K562 (cell line): ENCODE data around the gene NOTCH2NLA.
"Not testable (repeated sequence)": the region's sequence is repeated elsewhere in the genome, so short reads cannot be mapped to it uniquely, and the experiment has no call there.

Experiments used
- DNMT1 ChIP-seq: fragments of 450-650 bp; IDR thresholded peaks from 2 replicates; pipeline ENCODE4 v1.6.1; 2016; ENCODE audit warnings: antibody characterized with exemption, mild to moderate bottlenecking
- FOXJ3 ChIP-seq: sonication (generic); formaldehyde crosslinking; IDR thresholded peaks from 2 replicates; pipeline ENCODE4 v1.4.0; 2020; ENCODE audit warnings: mild to moderate bottlenecking, missing genetic modification reagents
- FOXM1 ChIP-seq, 2 experiments: fragments of 450-650 bp in 1 of 2; sonication (generic) in 1 of 2; formaldehyde crosslinking in 1 of 2; IDR thresholded peaks; 2 replicates each; pipeline versions ENCODE4 v1.6.1 to v1.9.0; 2017 to 2022; ENCODE audit warnings: low read depth in 2 of 2, mild to moderate bottlenecking in 2 of 2, missing genetic modification reagents in 1 of 2, moderate library complexity in 1 of 2
- HDAC2 ChIP-seq: fragments of 450-650 bp; IDR thresholded peaks from 2 replicates; pipeline ENCODE4 v1.6.1; 2016; ENCODE audit warnings: mild to moderate bottlenecking
- IRF2 ChIP-seq: sonication (generic); formaldehyde crosslinking; IDR thresholded peaks from 2 replicates; pipeline ENCODE4 v1.8.1; 2022; ENCODE audit warnings: mild to moderate bottlenecking, missing genetic modification reagents
- MAFK ChIP-seq: IDR thresholded peaks from 2 replicates; pipeline ENCODE4 v1.6.1; 2011; ENCODE audit warnings: low read length, improper control_type of control experiment
- NFIC ChIP-seq: fragments of 450-650 bp; IDR thresholded peaks from 2 replicates; pipeline ENCODE4 v1.6.1; 2017; ENCODE audit warnings: mild to moderate bottlenecking, inconsistent platforms
- POLR2A ChIP-seq: fragments of 450-650 bp; conservative IDR thresholded peaks from 2 replicates; pipeline ENCODE4 v1.6.1; 2016
- XRCC5 ChIP-seq: fragments of 200-400 bp; formaldehyde crosslinking; IDR thresholded peaks from 2 replicates; pipeline ENCODE4 v1.6.1; 2017; ENCODE audit warnings: low read depth, mild to moderate bottlenecking, low read length
- TF ChIP-seq, protein P1 (sequence below): sonication (generic); formaldehyde crosslinking; IDR thresholded peaks from 2 replicates; pipeline ENCODE4 v1.8.0; 2022; ENCODE audit warnings: missing genetic modification reagents, mild to moderate bottlenecking, borderline replicate concordance
- TF ChIP-seq, protein P2 (sequence below), 3 experiments: IDR thresholded peaks in 2 of 3; conservative IDR thresholded peaks in 1 of 3; 2 replicates each; pipeline ENCODE4 v1.5.1; 2011 to 2012; ENCODE audit warnings: low read length in 3 of 3, mild to moderate bottlenecking in 3 of 3, control low read depth in 2 of 3, improper control_type of control experiment in 1 of 3, inconsistent platforms in 1 of 3, low read depth in 1 of 3, mixed read lengths in 1 of 3, moderate library complexity in 1 of 3; ENCODE audit not compliant: insufficient read depth in 2 of 3
- TF ChIP-seq, protein P3 (sequence below): fragments of 450-650 bp; formaldehyde crosslinking; IDR thresholded peaks from 2 replicates; pipeline ENCODE4 v1.4.0; 2022; ENCODE audit warnings: missing genetic modification characterization

DNA sequence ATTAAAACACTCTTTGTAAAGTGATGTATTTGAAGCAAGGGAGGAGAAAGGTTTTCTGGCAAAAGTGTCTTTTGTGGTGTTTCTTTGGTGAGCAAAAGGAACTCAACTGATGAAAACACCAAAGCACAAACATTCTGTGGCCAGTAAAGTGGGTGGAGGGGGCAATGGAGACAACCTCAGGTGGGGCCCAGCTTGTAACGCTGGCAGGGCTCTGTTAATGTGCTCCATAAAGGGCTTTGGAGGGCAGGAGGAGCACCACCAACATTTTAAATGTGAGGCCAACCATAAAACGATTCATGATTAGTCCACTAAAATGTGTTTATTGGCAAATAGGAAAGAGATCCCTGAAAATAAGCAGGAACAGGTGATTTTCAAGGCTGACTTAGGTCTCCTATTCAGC lies 7.8 kb upstream of the NOTCH2NLA start:
- TF ChIP-seq HDAC2; POLR2A; DNMT1; FOXM1 (IDR thresholded peaks at IDR 0.05; ENCODE audit: low read depth); FOXM1 (CRISPR knock-in tag; IDR thresholded peaks at IDR 0.05; ENCODE audit: low read depth); NFIC; XRCC5; MAFK; IRF2 (CRISPR knock-in tag); FOXJ3 (CRISPR knock-in tag): not testable (repeated sequence)
- TF ChIP-seq, protein P1, sequence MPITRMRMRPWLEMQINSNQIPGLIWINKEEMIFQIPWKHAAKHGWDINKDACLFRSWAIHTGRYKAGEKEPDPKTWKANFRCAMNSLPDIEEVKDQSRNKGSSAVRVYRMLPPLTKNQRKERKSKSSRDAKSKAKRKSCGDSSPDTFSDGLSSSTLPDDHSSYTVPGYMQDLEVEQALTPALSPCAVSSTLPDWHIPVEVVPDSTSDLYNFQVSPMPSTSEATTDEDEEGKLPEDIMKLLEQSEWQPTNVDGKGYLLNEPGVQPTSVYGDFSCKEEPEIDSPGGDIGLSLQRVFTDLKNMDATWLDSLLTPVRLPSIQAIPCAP (CRISPR knock-in tag), result not testable (repeated sequence)
- TF ChIP-seq, protein P2, sequence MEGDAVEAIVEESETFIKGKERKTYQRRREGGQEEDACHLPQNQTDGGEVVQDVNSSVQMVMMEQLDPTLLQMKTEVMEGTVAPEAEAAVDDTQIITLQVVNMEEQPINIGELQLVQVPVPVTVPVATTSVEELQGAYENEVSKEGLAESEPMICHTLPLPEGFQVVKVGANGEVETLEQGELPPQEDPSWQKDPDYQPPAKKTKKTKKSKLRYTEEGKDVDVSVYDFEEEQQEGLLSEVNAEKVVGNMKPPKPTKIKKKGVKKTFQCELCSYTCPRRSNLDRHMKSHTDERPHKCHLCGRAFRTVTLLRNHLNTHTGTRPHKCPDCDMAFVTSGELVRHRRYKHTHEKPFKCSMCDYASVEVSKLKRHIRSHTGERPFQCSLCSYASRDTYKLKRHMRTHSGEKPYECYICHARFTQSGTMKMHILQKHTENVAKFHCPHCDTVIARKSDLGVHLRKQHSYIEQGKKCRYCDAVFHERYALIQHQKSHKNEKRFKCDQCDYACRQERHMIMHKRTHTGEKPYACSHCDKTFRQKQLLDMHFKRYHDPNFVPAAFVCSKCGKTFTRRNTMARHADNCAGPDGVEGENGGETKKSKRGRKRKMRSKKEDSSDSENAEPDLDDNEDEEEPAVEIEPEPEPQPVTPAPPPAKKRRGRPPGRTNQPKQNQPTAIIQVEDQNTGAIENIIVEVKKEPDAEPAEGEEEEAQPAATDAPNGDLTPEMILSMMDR (IDR thresholded peaks at IDR 0.05 in 2 of 3, conservative IDR thresholded peaks at IDR 0.05 in 1 of 3; ENCODE audit: insufficient read depth in 2 of 3, low read depth in 1 of 3, low read length in 3 of 3), result not testable (repeated sequence)
- TF ChIP-seq, protein P3, sequence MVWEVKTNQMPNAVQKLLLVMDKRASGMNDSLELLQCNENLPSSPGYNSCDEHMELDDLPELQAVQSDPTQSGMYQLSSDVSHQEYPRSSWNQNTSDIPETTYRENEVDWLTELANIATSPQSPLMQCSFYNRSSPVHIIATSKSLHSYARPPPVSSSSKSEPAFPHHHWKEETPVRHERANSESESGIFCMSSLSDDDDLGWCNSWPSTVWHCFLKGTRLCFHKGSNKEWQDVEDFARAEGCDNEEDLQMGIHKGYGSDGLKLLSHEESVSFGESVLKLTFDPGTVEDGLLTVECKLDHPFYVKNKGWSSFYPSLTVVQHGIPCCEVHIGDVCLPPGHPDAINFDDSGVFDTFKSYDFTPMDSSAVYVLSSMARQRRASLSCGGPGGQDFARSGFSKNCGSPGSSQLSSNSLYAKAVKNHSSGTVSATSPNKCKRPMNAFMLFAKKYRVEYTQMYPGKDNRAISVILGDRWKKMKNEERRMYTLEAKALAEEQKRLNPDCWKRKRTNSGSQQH (CRISPR knock-in tag), result not testable (repeated sequence)
